Astrocyte (in vitro differentiated cells and primary cell): ENCODE results near the gene MCUB. TPM values are rescaled to one million over a fixed set of nuclear protein-coding genes. Genes with fewer than 3 reads are reported as not detected.

ENCODE experiments used
- DNase-seq: peaks from one replicate; pipeline ENCODE4 v3.0.0-alpha.2; 2010; ENCODE audit warnings: low read depth
- FAIRE-seq: peaks from 2 replicates; lab custom pipeline; 2011; peaks lifted over from hg19 to GRCh38; lab: Jason Lieb, UNC
- H2AFZ ChIP-seq: 2 replicates; pipeline ENCODE4 v1.6.0; 2012; ENCODE audit warnings: low read depth, low read length, inconsistent platforms
- H3K27ac ChIP-seq: 2 replicates; pipeline ENCODE4 v1.5.1; 2011; ENCODE audit warnings: low read depth, low read length, inconsistent platforms
- H3K27me3 ChIP-seq: 2 replicates; pipeline ENCODE4 v1.6.0; 2011; ENCODE audit warnings: low read length, inconsistent platforms; ENCODE audit not compliant: insufficient read depth
- H3K36me3 ChIP-seq: 2 replicates; pipeline ENCODE4 v1.5.1; 2011; ENCODE audit warnings: low read length, inconsistent platforms; ENCODE audit not compliant: insufficient read depth
- H3K4me1 ChIP-seq: 2 replicates; pipeline ENCODE4 v1.5.1; 2011; ENCODE audit warnings: low read length, inconsistent platforms; ENCODE audit not compliant: insufficient read depth
- H3K4me2 ChIP-seq: 2 replicates; pipeline ENCODE4 v1.6.0; 2012; ENCODE audit warnings: low read length, inconsistent platforms
- H3K4me3 ChIP-seq: 2 replicates; pipeline ENCODE4 v1.5.1; 2011; ENCODE audit warnings: low read depth, mild to moderate bottlenecking, low read length, inconsistent platforms; ENCODE audit not compliant: insufficient read depth
- H3K79me2 ChIP-seq: 2 replicates; pipeline ENCODE4 v1.6.0; 2012; ENCODE audit warnings: mild to moderate bottlenecking, low read length, inconsistent platforms; ENCODE audit not compliant: insufficient read depth
- H3K9ac ChIP-seq: 2 replicates; pipeline ENCODE4 v1.6.0; 2012; ENCODE audit warnings: mild to moderate bottlenecking, low read length, inconsistent platforms
- H3K9me3 ChIP-seq: 2 replicates; pipeline ENCODE4 v1.5.1; 2012; ENCODE audit warnings: low read depth, mild to moderate bottlenecking, low read length, inconsistent platforms; ENCODE audit not compliant: insufficient read depth
- H4K20me1 ChIP-seq: 2 replicates; pipeline ENCODE4 v1.6.0; 2012; ENCODE audit warnings: low read length, inconsistent platforms; ENCODE audit not compliant: insufficient read depth
- H3K27ac Mint-ChIP-seq: one replicate; pipeline ENCODE4 v1.8.0; 2021; ENCODE audit warnings: mild to moderate bottlenecking, mixed read lengths; ENCODE audit not compliant: unreplicated experiment
- H3K27me3 Mint-ChIP-seq: one replicate; pipeline ENCODE4 v1.8.0; 2021; ENCODE audit warnings: low read depth, mixed read lengths; ENCODE audit not compliant: unreplicated experiment
- H3K36me3 Mint-ChIP-seq: one replicate; pipeline ENCODE4 v1.8.0; 2021; ENCODE audit warnings: low read depth, mixed read lengths; ENCODE audit not compliant: unreplicated experiment
- H3K4me1 Mint-ChIP-seq: one replicate; pipeline ENCODE4 v1.8.0; 2021; ENCODE audit warnings: low read depth, mixed read lengths; ENCODE audit not compliant: unreplicated experiment
- H3K4me3 Mint-ChIP-seq: one replicate; pipeline ENCODE4 v1.8.0; 2021; ENCODE audit warnings: mild to moderate bottlenecking, moderate library complexity, mixed read lengths; ENCODE audit not compliant: unreplicated experiment
- H3K9me3 Mint-ChIP-seq: one replicate; pipeline ENCODE4 v1.8.0; 2021; ENCODE audit warnings: mild to moderate bottlenecking, mixed read lengths; ENCODE audit not compliant: unreplicated experiment
- CTCF ChIP-seq: IDR thresholded peaks from 2 replicates; pipeline ENCODE4 v1.5.1; 2011; ENCODE audit warnings: low read depth, mild to moderate bottlenecking, inconsistent platforms, low read length, moderate library complexity; ENCODE audit not compliant: insufficient read depth
- EZH2 ChIP-seq: IDR thresholded peaks from 2 replicates; pipeline ENCODE4 v1.6.1; 2012; ENCODE audit warnings: mild to moderate bottlenecking, low read length, inconsistent platforms; ENCODE audit not compliant: insufficient read depth
- total RNA-seq: library from RNA; stranded (reverse); gene quantifications from 2 replicates; pipeline ENCODE4 v1.2.1, GENCODE V29; 2021

Gene MCUB
- total RNA-seq, 1 donor from 2014 or later = 12.6 TPM

GRCh38 chr4:109708435-109708834 is 148.4 kb downstream of the MCUB start:
- TF ChIP-seq CTCF (no peak), EZH2 (no peak)
- H3K4me1 Mint-ChIP-seq = peaks cover 3% of the 10 kb centered on the region
- Histone ChIP-seq H3K9me3 (no peaks in the 10 kb centered on the region), H3K4me3 (no peak overlapping the region), H3K27me3 (no peaks in the 10 kb centered on the region), H3K4me2 (no peak overlapping the region), H2AFZ (no peak overlapping the region), H3K9ac (no peak overlapping the region), H3K4me1 (no peaks in the 10 kb centered on the region), H3K36me3 (no peaks in the 10 kb centered on the region), H3K79me2 (no peaks in the 10 kb centered on the region), H3K27ac (no peak overlapping the region), H4K20me1 (no peaks in the 10 kb centered on the region)
- no peak for FAIRE-seq
- H3K36me3 Mint-ChIP-seq = no peaks in the 10 kb centered on the region
- no peak overlapping the region for H3K4me3 Mint-ChIP-seq
- H3K27ac Mint-ChIP-seq = no peak overlapping the region
- H3K27me3 Mint-ChIP-seq = no peaks in the 10 kb centered on the region
- no peak for DNase-seq
- no peaks in the 10 kb centered on the region for H3K9me3 Mint-ChIP-seq

- no peak for TF ChIP-seq CTCF
- TF ChIP-seq EZH2 = no peak
- no peaks in the 10 kb centered on the region for H3K9me3 ChIP-seq
- no peaks in the 10 kb centered on the region for H3K79me2 ChIP-seq
- Mint-ChIP-seq H3K4me1 (peaks cover 3% of the 10 kb centered on the region), H3K36me3 (no peaks in the 10 kb centered on the region), H3K4me3 (no peak overlapping the region), H3K9me3 (no peaks in the 10 kb centered on the region), H3K27ac (no peak overlapping the region), H3K27me3 (no peaks in the 10 kb centered on the region)
- no peaks in the 10 kb centered on the region for H3K27me3 ChIP-seq
- no peak overlapping the region for H3K27ac ChIP-seq
- H3K9ac ChIP-seq = no peak overlapping the region
- no peaks in the 10 kb centered on the region for H3K36me3 ChIP-seq
- DNase-seq = no peak
- FAIRE-seq = no peak
- H3K4me2 ChIP-seq = no peak overlapping the region
- H4K20me1 ChIP-seq = no peaks in the 10 kb centered on the region
- no peak overlapping the region for H3K4me3 ChIP-seq
- no peak overlapping the region for H2AFZ ChIP-seq
- no peaks in the 10 kb centered on the region for H3K4me1 ChIP-seq
Observed at GRCh38 chr4:109708990-109709389, 148.9 kb downstream of the MCUB start.

- Mint-ChIP-seq H3K27me3 (no peaks in the 10 kb centered on the region), H3K27ac (no peak overlapping the region), H3K36me3 (peaks cover 4% of the 10 kb centered on the region), H3K4me1 (peaks cover 3% of the 10 kb centered on the region), H3K4me3 (no peak overlapping the region), H3K9me3 (no peaks in the 10 kb centered on the region)
- Histone ChIP-seq H3K4me2 (no peak overlapping the region), H3K27ac (no peak overlapping the region), H3K79me2 (no peaks in the 10 kb centered on the region), H3K36me3 (no peaks in the 10 kb centered on the region), H2AFZ (no peak overlapping the region), H3K4me3 (no peak overlapping the region), H4K20me1 (no peaks in the 10 kb centered on the region), H3K9ac (no peak overlapping the region), H3K4me1 (no peaks in the 10 kb centered on the region), H3K27me3 (no peaks in the 10 kb centered on the region), H3K9me3 (no peaks in the 10 kb centered on the region)
- TF ChIP-seq EZH2 (no peak), CTCF (no peak)
- DNase-seq = no peak
- FAIRE-seq = no peak
Observed at GRCh38 chr4:109713500-109713899, 153.5 kb downstream of the MCUB start.
